Ishikawa (cell line): ENCODE measurements around the gene IGDCC3.

Experiments used
- CEBPB ChIP-seq: IDR thresholded peaks from 2 replicates; pipeline ENCODE4 v1.6.1; 2012
- CREB1 ChIP-seq: IDR thresholded peaks from 2 replicates; pipeline ENCODE4 v1.6.1; 2012; ENCODE audit warnings: low read depth
- EGR1 ChIP-seq: IDR thresholded peaks from 2 replicates; pipeline ENCODE4 v1.6.1; 2012
- EP300 ChIP-seq: IDR thresholded peaks from 2 replicates; pipeline ENCODE4 v1.6.1; 2012; ENCODE audit warnings: borderline replicate concordance
- FOXM1 ChIP-seq: IDR thresholded peaks from 2 replicates; pipeline ENCODE4 v1.6.1; 2012; ENCODE audit warnings: low read depth, borderline replicate concordance
- TAF1 ChIP-seq: IDR thresholded peaks from 2 replicates; pipeline ENCODE4 v1.6.1; 2012; ENCODE audit warnings: low read depth, mild to moderate bottlenecking
- TCF12 ChIP-seq: IDR thresholded peaks from 2 replicates; pipeline ENCODE4 v1.6.1; 2012; ENCODE audit warnings: low read depth
- TEAD4 ChIP-seq: IDR thresholded peaks from 2 replicates; pipeline ENCODE4 v1.6.1; 2012
- TF ChIP-seq, protein P1 (sequence below): IDR thresholded peaks from 2 replicates; pipeline ENCODE4 v1.6.1; 2012
- TF ChIP-seq, protein P2 (sequence below): IDR thresholded peaks from 2 replicates; pipeline ENCODE4 v1.6.1; 2012
- TF ChIP-seq, protein P3 (sequence below): IDR thresholded peaks from 2 replicates; pipeline ENCODE4 v1.6.1; 2012; ENCODE audit warnings: low read depth, mild to moderate bottlenecking

DNA sequence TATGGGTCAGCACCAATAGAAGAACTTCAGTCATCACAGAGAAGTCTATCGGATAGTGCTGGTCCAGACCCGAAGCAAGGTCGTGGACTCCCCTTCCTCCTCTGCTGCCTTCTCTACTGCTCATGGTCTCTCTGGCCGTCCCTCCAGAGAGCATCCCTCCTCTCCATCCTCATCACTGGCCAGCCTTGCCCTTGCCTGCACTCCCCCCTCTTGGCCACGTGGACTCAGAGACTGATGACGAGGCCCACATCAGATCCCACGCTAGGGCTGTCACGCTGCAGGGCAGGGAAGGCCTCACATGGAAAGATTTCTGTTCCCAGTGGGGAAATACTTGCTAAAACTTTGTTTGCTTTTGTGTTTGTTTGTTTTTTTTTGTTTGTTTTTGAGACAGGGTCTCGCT, 35.3 kb downstream of the IGDCC3 start:
- TF ChIP-seq TAF1 (no peak), TCF12 (no peak), EP300 (no peak), FOXM1 (no peak), TEAD4 (no peak), CEBPB (no peak), EGR1 (no peak), CREB1 (no peak)
- TF ChIP-seq, protein P1, sequence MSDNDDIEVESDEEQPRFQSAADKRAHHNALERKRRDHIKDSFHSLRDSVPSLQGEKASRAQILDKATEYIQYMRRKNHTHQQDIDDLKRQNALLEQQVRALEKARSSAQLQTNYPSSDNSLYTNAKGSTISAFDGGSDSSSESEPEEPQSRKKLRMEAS, result no peak
- TF ChIP-seq, protein P2, sequence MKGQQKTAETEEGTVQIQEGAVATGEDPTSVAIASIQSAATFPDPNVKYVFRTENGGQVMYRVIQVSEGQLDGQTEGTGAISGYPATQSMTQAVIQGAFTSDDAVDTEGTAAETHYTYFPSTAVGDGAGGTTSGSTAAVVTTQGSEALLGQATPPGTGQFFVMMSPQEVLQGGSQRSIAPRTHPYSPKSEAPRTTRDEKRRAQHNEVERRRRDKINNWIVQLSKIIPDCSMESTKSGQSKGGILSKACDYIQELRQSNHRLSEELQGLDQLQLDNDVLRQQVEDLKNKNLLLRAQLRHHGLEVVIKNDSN, result no peak
- TF ChIP-seq, protein P3, sequence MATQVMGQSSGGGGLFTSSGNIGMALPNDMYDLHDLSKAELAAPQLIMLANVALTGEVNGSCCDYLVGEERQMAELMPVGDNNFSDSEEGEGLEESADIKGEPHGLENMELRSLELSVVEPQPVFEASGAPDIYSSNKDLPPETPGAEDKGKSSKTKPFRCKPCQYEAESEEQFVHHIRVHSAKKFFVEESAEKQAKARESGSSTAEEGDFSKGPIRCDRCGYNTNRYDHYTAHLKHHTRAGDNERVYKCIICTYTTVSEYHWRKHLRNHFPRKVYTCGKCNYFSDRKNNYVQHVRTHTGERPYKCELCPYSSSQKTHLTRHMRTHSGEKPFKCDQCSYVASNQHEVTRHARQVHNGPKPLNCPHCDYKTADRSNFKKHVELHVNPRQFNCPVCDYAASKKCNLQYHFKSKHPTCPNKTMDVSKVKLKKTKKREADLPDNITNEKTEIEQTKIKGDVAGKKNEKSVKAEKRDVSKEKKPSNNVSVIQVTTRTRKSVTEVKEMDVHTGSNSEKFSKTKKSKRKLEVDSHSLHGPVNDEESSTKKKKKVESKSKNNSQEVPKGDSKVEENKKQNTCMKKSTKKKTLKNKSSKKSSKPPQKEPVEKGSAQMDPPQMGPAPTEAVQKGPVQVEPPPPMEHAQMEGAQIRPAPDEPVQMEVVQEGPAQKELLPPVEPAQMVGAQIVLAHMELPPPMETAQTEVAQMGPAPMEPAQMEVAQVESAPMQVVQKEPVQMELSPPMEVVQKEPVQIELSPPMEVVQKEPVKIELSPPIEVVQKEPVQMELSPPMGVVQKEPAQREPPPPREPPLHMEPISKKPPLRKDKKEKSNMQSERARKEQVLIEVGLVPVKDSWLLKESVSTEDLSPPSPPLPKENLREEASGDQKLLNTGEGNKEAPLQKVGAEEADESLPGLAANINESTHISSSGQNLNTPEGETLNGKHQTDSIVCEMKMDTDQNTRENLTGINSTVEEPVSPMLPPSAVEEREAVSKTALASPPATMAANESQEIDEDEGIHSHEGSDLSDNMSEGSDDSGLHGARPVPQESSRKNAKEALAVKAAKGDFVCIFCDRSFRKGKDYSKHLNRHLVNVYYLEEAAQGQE, result no peak
